ENCODE measurements around the gene CDH8. TPM values are rescaled to one million over a fixed set of nuclear protein-coding genes. Genes with fewer than 3 reads are reported as not detected.

Gene CDH8
- total RNA-seq, 4 donors from 2014 or later = not detected

GRCh38 chr16:61654962-61655361, 381.3 kb downstream of the CDH8 start:
- no peak for TF ChIP-seq CTCF (IDR thresholded peaks at IDR 0.05; ENCODE audit: low read depth)

- TF ChIP-seq CTCF (IDR thresholded peaks at IDR 0.05; ENCODE audit: low read depth) = no peak
Observed at GRCh38 chr16:61653544-61653943, 382.7 kb downstream of the CDH8 start.

GRCh38 chr16:61645561-61645960, 390.7 kb downstream of the CDH8 start:
- no peak for TF ChIP-seq CTCF (IDR thresholded peaks at IDR 0.05; ENCODE audit: low read depth)

- no peak for TF ChIP-seq CTCF (IDR thresholded peaks at IDR 0.05; ENCODE audit: low read depth)
Observed at GRCh38 chr16:61644736-61645135, 391.5 kb downstream of the CDH8 start.

GRCh38 chr16:61617219-61617783, 418.9 kb downstream of the CDH8 start:
- no peak for TF ChIP-seq CTCF (IDR thresholded peaks at IDR 0.05; ENCODE audit: low read depth)

GRCh38 chr16:61616088-61616487, 420.1 kb downstream of the CDH8 start:
- no peak for TF ChIP-seq CTCF (IDR thresholded peaks at IDR 0.05; ENCODE audit: low read depth)

GRCh38 chr16:61611847-61612491, 424.3 kb downstream of the CDH8 start:
- no peak for TF ChIP-seq CTCF (IDR thresholded peaks at IDR 0.05; ENCODE audit: low read depth)
